SK-N-SH (cell line): ENCODE data around the gene B4GALNT2. TPM values are rescaled to one million over a fixed set of nuclear protein-coding genes. Genes with fewer than 3 reads are reported as not detected.

Experiments
- CTCF ChIA-PET: fragments of 300-600, 350-600 bp; formaldehyde crosslinking; extraction: SDS; loops from one replicate; lab custom pipeline; 2021; lab: Yijun Ruan, JAX
- POLR2A ChIA-PET: fragments of 350-600 bp; sonication (Branson Sonifier 250); formaldehyde crosslinking; extraction: SDS; loops from one replicate; lab custom pipeline; 2020; ENCODE audit warnings: antibody characterized with exemption, inconsistent platforms; lab: Yijun Ruan, JAX
- DNase-seq: peaks from one replicate; pipeline ENCODE4 v3.0.0; 2012
- H2AFZ ChIP-seq: fragments of 200-600 bp; sonication (generic); 2 replicates; pipeline ENCODE4 v1.8.1; 2016; ENCODE audit warnings: antibody characterized with exemption, mild to moderate bottlenecking, low read depth
- H3F3A ChIP-seq: fragments of 200-600 bp; sonication (generic); replicated peaks from 2 replicates; pipeline ENCODE3; 2016; ENCODE audit warnings: antibody characterized with exemption, mild to moderate bottlenecking; ENCODE audit not compliant: insufficient read depth
- H3K27ac ChIP-seq, 2 experiments: fragments of 200-500 bp in 1 of 2; fragments of 200-600 bp in 1 of 2; sonication (Bioruptor generic) in 1 of 2; sonication (generic), shearing (Covaris generic) in 1 of 2; 2 replicates each; pipeline versions ENCODE4 v1.5.1 to v1.6.1; 2014 to 2016; ENCODE audit warnings: low read depth in 2 of 2, inconsistent platforms in 1 of 2, low read length in 1 of 2, mild to moderate bottlenecking in 1 of 2, mixed read lengths in 1 of 2
- H3K27me3 ChIP-seq: fragments of 200-600 bp; sonication (generic), shearing (Covaris generic); 2 replicates; pipeline ENCODE4 v1.6.1; 2016; ENCODE audit warnings: mixed run types; ENCODE audit not compliant: insufficient read depth
- H3K36me3 ChIP-seq, 2 experiments: fragments of 200-500 bp in 1 of 2; fragments of 200-600 bp in 1 of 2; sonication (Bioruptor generic) in 1 of 2; sonication (generic) in 1 of 2; replicated peaks in 1 of 2; 2 replicates each; pipeline versions ENCODE3 to v1.5.1; 2014 to 2016; ENCODE audit warnings: low read length in 1 of 2, mild to moderate bottlenecking in 1 of 2; ENCODE audit not compliant: insufficient read depth in 2 of 2, control insufficient read depth in 1 of 2
- H3K4me1 ChIP-seq, 2 experiments: fragments of 200-500 bp in 1 of 2; fragments of 200-600 bp in 1 of 2; sonication (Bioruptor generic) in 1 of 2; sonication (generic), shearing (Covaris generic) in 1 of 2; 2 replicates each; pipeline versions ENCODE4 v1.5.1 to v1.6.1; 2014 to 2016; ENCODE audit warnings: low read depth in 1 of 2, low read length in 1 of 2, mixed run types in 1 of 2; ENCODE audit not compliant: insufficient read depth in 2 of 2, control insufficient read depth in 1 of 2
- H3K4me2 ChIP-seq: fragments of 200-600 bp; sonication (generic), shearing (Covaris generic); 2 replicates; pipeline ENCODE4 v1.6.1; 2017; ENCODE audit warnings: mixed run types
- H3K4me3 ChIP-seq, 2 experiments: fragments of 200-500 bp in 1 of 2; fragments of 200-600 bp in 1 of 2; sonication (Bioruptor generic) in 1 of 2; sonication (generic), shearing (Covaris generic) in 1 of 2; 2 replicates each; pipeline versions ENCODE4 v1.5.1 to v1.8.1; 2014 to 2016; ENCODE audit warnings: low read depth in 2 of 2, inconsistent platforms in 1 of 2, low read length in 1 of 2, mild to moderate bottlenecking in 1 of 2, mixed read lengths in 1 of 2, moderate library complexity in 1 of 2
- H3K79me2 ChIP-seq: fragments of 200-600 bp; sonication (generic); 2 replicates; pipeline ENCODE4 v1.8.1; 2017; ENCODE audit warnings: mild to moderate bottlenecking; ENCODE audit not compliant: insufficient read depth
- H3K9ac ChIP-seq: fragments of 200-600 bp; sonication (generic); 2 replicates; pipeline ENCODE4 v1.6.1; 2017; ENCODE audit warnings: mixed run types
- H3K9me2 ChIP-seq: fragments of 200-600 bp; sonication (generic); 2 replicates; pipeline ENCODE4 v1.6.1; 2017; ENCODE audit warnings: mixed run types
- H3K9me3 ChIP-seq: fragments of 200-600 bp; sonication (generic); 2 replicates; pipeline ENCODE4 v1.6.1; 2017; ENCODE audit warnings: mixed run types, mild to moderate bottlenecking, moderate library complexity
- H4K20me1 ChIP-seq: fragments of 200-600 bp; sonication (generic); 2 replicates; pipeline ENCODE4 v1.6.1; 2017; ENCODE audit warnings: mild to moderate bottlenecking, mixed run types; ENCODE audit not compliant: insufficient read depth
- CTCF ChIP-seq: fragments of 200-600 bp; sonication (generic); IDR thresholded peaks from 2 replicates; pipeline ENCODE4 v1.6.1; 2017; ENCODE audit warnings: antibody characterized with exemption, mild to moderate bottlenecking, moderate library complexity
- EZH2phosphoT487 ChIP-seq: fragments of 200-600 bp; sonication (generic); IDR thresholded peaks from 2 replicates; pipeline ENCODE4 v1.6.1; 2017; ENCODE audit warnings: low read depth, mixed run types, mild to moderate bottlenecking, antibody characterized with exemption, moderate library complexity, borderline replicate concordance
- FOXJ3 ChIP-seq: sonication (generic); formaldehyde crosslinking; IDR thresholded peaks from 2 replicates; pipeline ENCODE4 v1.5.1; 2020; ENCODE audit warnings: mild to moderate bottlenecking, missing genetic modification reagents
- FOXM1 ChIP-seq: IDR thresholded peaks from 2 replicates; pipeline ENCODE4 v1.4.0; 2012; ENCODE audit warnings: low read depth, mild to moderate bottlenecking
- GABPA ChIP-seq: IDR thresholded peaks from 2 replicates; pipeline ENCODE4 v1.4.0; 2012; ENCODE audit warnings: low read depth, mild to moderate bottlenecking
- IRF3 ChIP-seq: fragments of 150-350 bp; IDR thresholded peaks from 2 replicates; pipeline ENCODE4 v1.6.1; 2016; ENCODE audit warnings: mild to moderate bottlenecking, low read depth, low read length
- MEF2A ChIP-seq: IDR thresholded peaks from 2 replicates; pipeline ENCODE4 v1.4.0; 2012; ENCODE audit warnings: low read depth, borderline replicate concordance
- NFIC ChIP-seq: IDR thresholded peaks from 2 replicates; pipeline ENCODE4 v1.4.0; 2012; ENCODE audit warnings: borderline replicate concordance
- NRF1 ChIP-seq: IDR thresholded peaks from 2 replicates; pipeline ENCODE4 v1.6.1; 2012; ENCODE audit warnings: low read depth, mild to moderate bottlenecking, low read length
- POLR2AphosphoS5 ChIP-seq: IDR thresholded peaks from 2 replicates; pipeline ENCODE4 v1.6.1; 2012; ENCODE audit warnings: low read depth, low read length
- SMC3 ChIP-seq: IDR thresholded peaks from 2 replicates; pipeline ENCODE4 v1.6.1; 2012; ENCODE audit warnings: low read depth, low read length, improper control_type of control experiment
- TAF1 ChIP-seq: IDR thresholded peaks from 2 replicates; pipeline ENCODE4 v1.6.1; 2012; ENCODE audit warnings: low read depth, mild to moderate bottlenecking, low read length, moderate library complexity, borderline replicate concordance
- TEAD4 ChIP-seq: IDR thresholded peaks from 2 replicates; pipeline ENCODE4 v1.4.0; 2012; ENCODE audit warnings: mild to moderate bottlenecking, borderline replicate concordance; ENCODE audit not compliant: insufficient read depth
- USF2 ChIP-seq: fragments of 150-350 bp; IDR thresholded peaks from 2 replicates; pipeline ENCODE4 v1.6.1; 2017; ENCODE audit warnings: antibody characterized with exemption, low read length, low read depth, borderline replicate concordance
- WGBS: methylation state at CpG from one replicate; pipeline ENCODE4 v1.1.6; 2017; ENCODE audit warnings: low lambda C conversion rate; 5-methylcytosine and 5-hydroxymethylcytosine counted together
- polyA plus RNA-seq, 3 experiments: library from polyadenylated mRNA; depleted of rRNA; stranded (reverse); fragments of >200 nt; gene quantifications; 2 replicates each; pipeline ENCODE4 v1.2.3, GENCODE V29; 2012

The B4GALNT2 gene
- polyA plus RNA-seq, 1 of the 3 experiments (the other 2 are of a cell fraction) = not detected

- TF ChIP-seq TAF1 (no peak), SMC3 (no peak)
- no peaks in the 10 kb centered on the region for H3K79me2 ChIP-seq
- H3K36me3 ChIP-seq = no peaks in the 10 kb centered on the region
- H3F3A ChIP-seq = no peaks in the 10 kb centered on the region
- no peaks in the 10 kb centered on the region for H3K9me2 ChIP-seq
- H4K20me1 ChIP-seq = no peaks in the 10 kb centered on the region
- H3K4me2 ChIP-seq = no peak overlapping the region
- CTCF ChIA-PET = no interaction called here
- H3K27ac ChIP-seq = no peak overlapping the region
- no peak for DNase-seq
- WGBS = 13% methylated on average over 10 of the region's 10 CpGs
- no peak overlapping the region for H3K9ac ChIP-seq
- H2AFZ ChIP-seq = no peak overlapping the region
- H3K9me3 ChIP-seq = no peaks in the 10 kb centered on the region
- POLR2A ChIA-PET = no interaction called here
- H3K4me3 ChIP-seq = no peak overlapping the region
- H3K4me1 ChIP-seq = no peaks in the 10 kb centered on the region
- H3K27me3 ChIP-seq = peaks cover 83% of the 10 kb centered on the region
Observed at GRCh38 chr17:49090878-49091594, 41.5 kb upstream of the B4GALNT2 start.

GRCh38 chr17:49093131-49093530 lies 39.4 kb upstream of the B4GALNT2 start:
- no peaks in the 10 kb centered on the region for H3K36me3 ChIP-seq

More at GRCh38 chr17:49093131-49093530, 39.4 kb upstream of the B4GALNT2 start:
- POLR2A ChIA-PET = no interaction called here
- Histone ChIP-seq H3K27me3 (peaks cover 63% of the 10 kb centered on the region), H3K27ac (no peak overlapping the region), H3K4me1 (no peaks in the 10 kb centered on the region), H3K4me2 (no peak overlapping the region), H3K9me2 (no peaks in the 10 kb centered on the region), H2AFZ (no peak overlapping the region), H3F3A (no peaks in the 10 kb centered on the region), H4K20me1 (no peaks in the 10 kb centered on the region), H3K9ac (no peak overlapping the region), H3K4me3 (no peak overlapping the region), H3K9me3 (no peaks in the 10 kb centered on the region), H3K79me2 (no peaks in the 10 kb centered on the region)
- WGBS = 11% methylated on average over 10 of the region's 10 CpGs
- no peak for DNase-seq
- CTCF ChIA-PET = interaction anchor here (1.2 to 1.8 kb wide), 2 partner anchors 9 to 18 kb away, joined by 4 read pairs; no protein-coding TSS in a partner anchor
- no peak for TF ChIP-seq FOXJ3 (CRISPR knock-in tag)
- TF ChIP-seq CTCF = no peak
- no peak for TF ChIP-seq POLR2AphosphoS5
- TF ChIP-seq MEF2A = no peak
- TF ChIP-seq IRF3 = no peak
- TF ChIP-seq GABPA = no peak
- TF ChIP-seq NRF1 = no peak
- no peak for TF ChIP-seq USF2
- no peak for TF ChIP-seq FOXM1
- no peak for TF ChIP-seq NFIC
- no peak for TF ChIP-seq TAF1
- no peak for TF ChIP-seq TEAD4
- TF ChIP-seq EZH2phosphoT487 = no peak; the same call in 1 of the 2 replicates
